HEK293T (cell line): ENCODE measurements around the gene HOXA3.

Experiments
- CTCF ChIA-PET: fragments of 350-600 bp; formaldehyde crosslinking; extraction: SDS; loops from one replicate; lab custom pipeline; 2021; ENCODE audit warnings: antibody characterized with exemption, inconsistent platforms; lab: Yijun Ruan, JAX
- POLR2A ChIA-PET: fragments of 350-600 bp; formaldehyde crosslinking; extraction: SDS; loops from one replicate; lab custom pipeline; 2020; ENCODE audit warnings: antibody characterized with exemption, inconsistent platforms; lab: Yijun Ruan, JAX
- DNase-seq: peaks from one replicate; pipeline ENCODE4 v3.0.0; 2012; ENCODE audit warnings: mixed read lengths; ENCODE audit errors: extremely low spot score
- ARNT ChIP-seq: fragments of 450-650 bp; IDR thresholded peaks from 2 replicates; pipeline ENCODE4 v1.6.1; 2017; ENCODE audit warnings: mild to moderate bottlenecking
- BHLHE40 ChIP-seq: fragments of 450-650 bp; IDR thresholded peaks from 2 replicates; pipeline ENCODE4 v1.6.1; 2016; ENCODE audit warnings: mild to moderate bottlenecking, moderate library complexity, borderline replicate concordance
- CTBP1 ChIP-seq: fragments of 450-650 bp; IDR thresholded peaks from 2 replicates; pipeline ENCODE4 v1.6.1; 2016; ENCODE audit warnings: borderline replicate concordance
- ELF4 ChIP-seq: fragments of 450-650 bp; IDR thresholded peaks from 2 replicates; pipeline ENCODE4 v1.6.1; 2017; ENCODE audit warnings: antibody characterized with exemption
- FOXA1 ChIP-seq: fragments of 450-650 bp; IDR thresholded peaks from 2 replicates; pipeline ENCODE4 v1.6.1; 2016; ENCODE audit warnings: mild to moderate bottlenecking
- FOXK2 ChIP-seq: fragments of 450-650 bp; IDR thresholded peaks from 2 replicates; pipeline ENCODE4 v1.6.1; 2016; ENCODE audit warnings: mild to moderate bottlenecking
- FOXM1 ChIP-seq: fragments of 450-650 bp; IDR thresholded peaks from 2 replicates; pipeline ENCODE4 v1.6.1; 2017; ENCODE audit warnings: mild to moderate bottlenecking, borderline replicate concordance
- HDGF ChIP-seq: fragments of 450-650 bp; IDR thresholded peaks from 2 replicates; pipeline ENCODE4 v1.6.1; 2017; ENCODE audit warnings: antibody characterized with exemption, borderline replicate concordance
- L3MBTL2 ChIP-seq: fragments of 450-650 bp; conservative IDR thresholded peaks from 2 replicates; pipeline ENCODE4 v1.6.1; 2016; ENCODE audit warnings: mild to moderate bottlenecking
- LEF1 ChIP-seq: fragments of 450-650 bp; IDR thresholded peaks from 2 replicates; pipeline ENCODE4 v1.6.1; 2017; ENCODE audit warnings: mild to moderate bottlenecking, borderline replicate concordance
- NFRKB ChIP-seq: fragments of 450-650 bp; IDR thresholded peaks from 2 replicates; pipeline ENCODE4 v1.6.1; 2016; ENCODE audit warnings: mild to moderate bottlenecking, moderate library complexity
- SP1 ChIP-seq: fragments of 450-650 bp; IDR thresholded peaks from 2 replicates; pipeline ENCODE4 v1.6.1; 2017
- SUZ12 ChIP-seq: fragments of 450-650 bp; IDR thresholded peaks from 2 replicates; pipeline ENCODE4 v1.6.1; 2016; ENCODE audit warnings: mild to moderate bottlenecking
- TARDBP ChIP-seq: fragments of 450-650 bp; IDR thresholded peaks from 2 replicates; pipeline ENCODE4 v1.6.1; 2016
- ZNF384 ChIP-seq: fragments of 450-650 bp; IDR thresholded peaks from 2 replicates; pipeline ENCODE4 v1.6.1; 2016
- TF ChIP-seq, protein P1 (sequence below): fragments of 450-650 bp; IDR thresholded peaks from 2 replicates; pipeline ENCODE4 v1.6.1; 2016

The HOXA3 gene

DNA sequence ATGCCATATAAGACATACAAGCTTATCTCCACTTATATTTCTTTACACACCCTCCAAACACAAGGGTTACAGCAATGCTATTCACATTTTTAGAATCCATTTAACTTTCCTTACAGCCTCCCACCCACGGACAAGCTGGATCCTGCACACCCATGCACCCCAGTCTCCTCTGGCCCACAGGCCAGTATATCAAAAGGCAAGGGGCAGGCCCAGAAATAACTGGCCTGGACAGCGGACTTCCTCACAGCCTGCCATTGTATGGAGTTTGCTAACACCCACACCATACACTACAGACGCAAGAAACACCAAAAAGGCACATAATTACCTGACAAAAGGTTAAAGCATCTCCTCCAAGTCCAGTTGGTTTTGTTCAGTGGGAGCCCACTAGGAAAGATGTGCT lies 33.8 kb downstream of the HOXA3 start:
- DNase-seq, result no peak
- POLR2A ChIA-PET, result interaction anchor here (1.1 to 8.7 kb wide), 4 partner anchors 11 to 34 kb away, joined by 4 to 103 read pairs (median 8); partner anchors contain the start of genes HOXA1, HOXA3 and HOXA4
- CTCF ChIA-PET, result no interaction called here
- TF ChIP-seq L3MBTL2 (no peak), CTBP1 (no peak), LEF1 (no peak), BHLHE40 (no peak), SP1 (no peak), NFRKB (no peak), ZNF384 (no peak), TARDBP (no peak)

DNA sequence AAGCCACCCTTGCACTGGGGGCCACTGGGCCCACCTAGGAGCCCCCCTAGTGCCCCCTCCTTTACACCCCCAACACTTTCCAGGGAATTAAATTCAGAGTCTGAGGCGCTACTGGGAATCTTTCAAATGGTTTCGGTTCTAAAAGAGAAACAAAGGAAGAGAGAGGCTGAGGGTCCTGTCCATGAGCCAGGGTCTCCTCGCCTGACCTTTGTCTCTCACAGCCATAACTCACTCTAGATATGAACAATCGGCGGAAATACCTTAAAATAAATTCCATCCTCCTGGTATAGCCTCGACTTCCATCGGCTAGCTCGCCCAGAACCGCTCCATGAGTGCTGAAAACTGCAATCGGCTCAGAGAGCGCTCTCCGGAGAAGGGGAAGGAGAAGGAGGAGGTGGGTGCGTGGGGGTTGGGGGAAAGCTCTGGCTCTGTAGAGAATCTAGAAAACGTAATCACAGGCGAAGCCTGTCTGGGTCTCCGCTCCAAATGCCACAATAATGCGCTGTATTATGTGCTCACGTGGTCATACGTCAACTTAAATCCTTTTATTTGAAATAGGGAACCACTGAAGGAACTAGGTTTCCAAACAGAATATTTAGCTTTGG lies 34.4 kb downstream of the HOXA3 start:
- no peak for TF ChIP-seq ZNF384
- no peak for TF ChIP-seq BHLHE40
- TF ChIP-seq CTBP1, result no peak
- DNase-seq, result no peak
- ChIA-PET CTCF (no interaction called here), POLR2A (interaction anchor here (0.7 to 8.7 kb wide), 3 partner anchors 12 to 22 kb away, joined by 3 to 103 read pairs (median 9); partner anchors contain the start of genes HOXA1 and HOXA4)

DNA sequence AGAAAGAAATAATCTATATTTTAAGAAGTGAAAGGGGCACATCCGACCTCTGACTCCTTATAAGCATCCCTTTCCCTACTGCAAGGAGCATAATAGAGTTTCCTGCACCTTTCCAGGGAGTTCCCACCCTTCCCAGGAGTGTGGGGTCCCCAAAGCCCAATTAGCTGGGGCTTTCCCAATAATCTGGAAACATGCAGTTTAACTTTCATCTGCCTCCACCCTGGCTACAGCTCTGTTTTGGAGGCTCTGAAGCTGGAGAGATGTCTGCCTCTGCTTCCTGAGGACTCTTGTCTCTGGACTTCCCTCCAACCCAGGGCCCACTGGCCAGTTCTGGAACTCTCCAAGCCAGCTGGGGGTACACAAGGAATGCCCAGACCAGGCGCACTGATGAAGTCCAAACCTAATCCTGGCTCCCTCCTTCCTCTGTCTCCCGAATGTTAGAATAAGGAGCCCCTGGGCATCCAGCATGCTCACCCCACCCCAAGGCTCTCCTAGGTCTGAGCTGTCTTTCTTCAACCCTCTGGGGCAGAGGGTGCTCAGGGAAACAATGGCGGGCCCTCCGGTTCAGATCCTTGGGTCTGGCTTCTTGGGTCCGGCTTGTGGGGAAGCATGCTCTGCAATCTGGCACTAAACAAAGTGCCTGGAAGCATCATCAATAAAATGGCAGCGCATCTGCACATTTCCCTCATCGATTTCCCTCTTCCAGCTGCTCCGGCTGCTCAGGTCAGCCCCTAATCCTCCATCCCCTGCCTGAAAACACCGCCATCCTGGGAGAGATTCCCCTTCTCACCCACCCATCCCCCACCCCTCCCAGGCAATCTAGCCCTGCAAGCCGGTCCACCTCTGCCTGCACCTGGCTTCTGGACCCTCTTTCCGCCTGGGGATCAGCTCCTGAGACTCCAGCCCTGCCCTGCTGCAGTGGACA lies 35.2 kb downstream of the HOXA3 start:
- DNase-seq, result no peak
- CTCF ChIA-PET, result interaction anchor here (0.7 kb wide), 1 partner anchor 44 kb away, joined by 3 read pairs; no protein-coding TSS in a partner anchor
- POLR2A ChIA-PET, result interaction anchor here (0.7 to 8.7 kb wide), 10 partner anchors 13 to 40 kb away, joined by 3 to 103 read pairs (median 4); partner anchors contain the start of genes HOXA3, HOXA4 and HOXA6
- no peak for TF ChIP-seq L3MBTL2

DNA sequence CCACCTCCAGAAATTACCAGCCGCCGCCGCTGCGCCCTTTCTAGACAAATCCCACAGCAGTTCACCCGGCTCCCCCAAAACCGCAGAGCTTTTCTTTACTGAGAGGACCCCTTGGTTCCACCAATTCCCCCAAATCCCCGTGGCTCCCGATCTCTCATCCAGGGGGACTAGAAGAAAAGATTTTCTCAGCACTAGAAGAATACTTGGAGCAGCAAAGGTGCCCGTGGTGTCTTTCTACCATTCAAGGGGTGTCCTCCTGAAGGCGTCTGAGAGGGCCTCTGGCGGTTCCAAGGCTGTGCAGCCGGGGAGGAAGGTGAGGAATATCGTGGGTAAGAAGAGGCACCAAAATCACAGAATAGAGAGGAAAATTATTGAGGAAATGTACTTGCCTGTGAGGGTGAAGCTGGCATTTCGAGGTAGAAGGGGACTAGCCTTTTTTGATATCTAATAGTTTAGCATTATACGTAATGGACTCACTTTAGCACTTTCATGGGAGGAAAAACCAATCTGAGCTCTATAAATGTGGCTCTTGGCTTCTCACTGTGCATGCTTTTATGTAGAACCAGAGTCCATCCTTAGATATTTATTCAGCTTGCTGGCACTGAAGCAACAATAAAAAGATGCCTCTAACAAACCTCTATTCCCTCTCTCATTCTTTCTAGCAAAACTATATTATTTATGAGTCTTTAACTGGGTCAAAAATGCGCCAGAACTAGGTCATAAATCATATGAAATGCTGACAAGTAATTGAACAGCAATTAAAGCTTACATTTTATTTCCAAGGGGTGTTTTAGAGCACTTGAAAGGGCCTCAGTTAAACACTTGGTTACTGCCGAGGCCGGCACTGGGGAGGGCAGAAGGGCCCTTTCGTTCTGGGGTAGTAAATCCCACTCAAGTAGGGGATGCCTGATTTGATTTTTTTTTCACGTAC lies 36.1 kb downstream of the HOXA3 start:
- POLR2A ChIA-PET, result interaction anchor here (0.6 to 8.7 kb wide), 15 partner anchors 10 to 252 kb away, joined by 3 to 103 read pairs (median 4); partner anchors contain the start of genes HOXA1, HOXA11, HOXA3 and HOXA4
- CTCF ChIA-PET, result interaction anchor here (0.7 to 1.3 kb wide), 2 partner anchors 45 to 63 kb away, joined by 3 to 4 read pairs; no protein-coding TSS in a partner anchor

DNA sequence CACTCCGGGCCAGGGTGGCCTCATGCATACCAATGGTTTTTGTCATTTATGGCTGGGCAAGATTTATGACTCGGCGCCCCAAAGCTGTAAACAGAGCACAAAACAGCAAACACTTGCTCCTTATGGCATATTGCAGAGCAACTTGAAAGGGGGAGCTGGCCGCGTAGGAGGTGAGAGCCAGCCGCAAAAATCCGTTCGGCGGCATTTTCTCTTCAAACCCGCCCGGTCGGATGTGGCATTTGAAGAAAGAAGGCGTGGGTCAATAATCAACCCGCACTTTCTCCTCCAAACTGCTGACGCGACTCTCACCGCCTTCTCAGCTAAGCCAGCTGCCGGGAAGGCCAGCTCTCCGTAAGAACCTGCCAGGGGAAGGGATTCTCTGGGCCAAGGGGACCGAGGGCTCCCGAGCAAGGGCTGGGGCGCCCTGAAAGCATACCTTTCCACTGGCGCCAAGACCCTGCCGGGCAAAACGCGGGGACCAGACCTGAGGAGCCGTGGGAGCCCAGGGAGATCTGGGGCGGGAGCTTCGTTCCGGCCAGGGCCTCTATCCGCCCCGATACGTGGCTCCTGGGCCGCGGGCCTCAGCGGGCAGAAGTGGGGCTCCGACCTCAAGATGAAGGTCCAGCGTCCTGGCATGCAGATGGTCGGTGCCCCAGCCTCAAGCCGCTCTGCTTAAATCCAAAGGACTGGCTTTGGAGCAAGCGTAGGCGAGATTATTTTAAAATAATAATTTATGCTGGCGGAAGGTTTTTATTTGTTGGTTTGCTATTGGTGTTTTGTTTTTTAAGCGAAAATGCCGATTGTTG lies 37.0 kb downstream of the HOXA3 start:
- ChIA-PET CTCF (interaction anchor here (1.3 to 1.4 kb wide), 2 partner anchors 64 to 262 kb away, joined by 4 to 6 read pairs; no protein-coding TSS in a partner anchor), POLR2A (interaction anchor here (0.7 to 8.7 kb wide), 21 partner anchors 9 to 258 kb away, joined by 3 to 103 read pairs (median 4); partner anchors contain the start of genes HOXA1, HOXA10, HOXA11 and HOXA3)
- DNase-seq, result no peak
- TF ChIP-seq HDGF (peak; percentile 70; the same call in 1 of the 2 replicates), CTBP1 (peak; percentile 76; the same call in 1 of the 2 replicates), FOXA1 (no peak), NFRKB (no peak), TARDBP (no peak), BHLHE40 (no peak)
- TF ChIP-seq, protein P1, sequence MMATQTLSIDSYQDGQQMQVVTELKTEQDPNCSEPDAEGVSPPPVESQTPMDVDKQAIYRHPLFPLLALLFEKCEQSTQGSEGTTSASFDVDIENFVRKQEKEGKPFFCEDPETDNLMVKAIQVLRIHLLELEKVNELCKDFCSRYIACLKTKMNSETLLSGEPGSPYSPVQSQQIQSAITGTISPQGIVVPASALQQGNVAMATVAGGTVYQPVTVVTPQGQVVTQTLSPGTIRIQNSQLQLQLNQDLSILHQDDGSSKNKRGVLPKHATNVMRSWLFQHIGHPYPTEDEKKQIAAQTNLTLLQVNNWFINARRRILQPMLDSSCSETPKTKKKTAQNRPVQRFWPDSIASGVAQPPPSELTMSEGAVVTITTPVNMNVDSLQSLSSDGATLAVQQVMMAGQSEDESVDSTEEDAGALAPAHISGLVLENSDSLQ, result peak; percentile 90

More for the DNA sequence above, 36.1 kb downstream of the HOXA3 start:
- DNase-seq, result no peak
- TF ChIP-seq CTBP1 (peak; percentile 77; the same call in 1 of the 2 replicates), ELF4 (no peak), FOXK2 (no peak), ARNT (no peak)
- TF ChIP-seq, protein P1, result peak; percentile 97

DNA sequence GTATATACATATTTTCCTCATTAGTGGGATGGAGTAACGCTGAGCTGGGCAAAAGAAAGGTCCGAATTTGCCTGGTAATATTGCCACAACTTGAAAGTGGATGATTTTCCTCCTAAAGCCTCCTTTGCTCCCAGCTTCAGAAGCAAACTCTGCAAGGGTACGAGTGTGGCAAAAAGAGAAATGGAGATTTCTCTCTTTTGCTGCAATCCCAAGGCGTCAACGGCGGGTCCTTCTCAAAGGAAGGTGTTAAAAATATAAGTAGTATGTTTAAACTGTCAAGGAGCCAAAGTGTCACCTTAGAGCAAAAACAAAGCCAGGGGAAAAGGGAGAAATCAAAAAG lies 37.5 kb downstream of the HOXA3 start:
- TF ChIP-seq TARDBP, result no peak
- TF ChIP-seq, protein P1, result no peak
- no peak for TF ChIP-seq NFRKB
- TF ChIP-seq LEF1, result no peak
- TF ChIP-seq ELF4, result no peak
- TF ChIP-seq FOXA1, result no peak
- TF ChIP-seq SUZ12, result no peak
- TF ChIP-seq HDGF, result no peak
- no peak for TF ChIP-seq ARNT
- TF ChIP-seq FOXM1, result no peak
- no peak for TF ChIP-seq CTBP1
- no peak for TF ChIP-seq ZNF384
- TF ChIP-seq FOXK2, result no peak
- no peak for TF ChIP-seq L3MBTL2
- no peak for TF ChIP-seq SP1
- ChIA-PET CTCF (interaction anchor here (0.6 to 1.4 kb wide), 2 partner anchors 261 to 915 kb away, joined by 3 to 6 read pairs; no protein-coding TSS in a partner anchor), POLR2A (interaction anchor here (0.7 to 8.7 kb wide), 22 partner anchors 10 to 716 kb away, joined by 3 to 103 read pairs (median 4); partner anchors contain the start of genes HOXA1, HOXA10, HOXA11 and HOXA3)
- no peak for DNase-seq
